IMR-90 (cell line): ENCODE results near the gene SH2B2. TPM values are rescaled to one million over a fixed set of nuclear protein-coding genes. Genes with fewer than 3 reads are reported as not detected.

Experiments
- ATAC-seq: fragments of 200-7000 bp; cut with Tn5 transposase; 2 replicates; pipeline ENCODE4 v1.9.1; 2020; ENCODE audit warnings: low read depth, mild to moderate bottlenecking, moderate library complexity
- BruUV-seq: library from RNA; stranded (reverse); fragments of 400-500 nt; replicated peaks from 2 replicates; lab custom pipeline; 2021; lab: Mats Ljungman, UMichigan
- CTCF ChIA-PET: fragments of 300-600 bp; formaldehyde crosslinking; extraction: SDS; loops from one replicate; lab custom pipeline; 2021; ENCODE audit warnings: antibody characterized with exemption; lab: Yijun Ruan, JAX
- POLR2A ChIA-PET: fragments of 300-600 bp; sonication (Branson Sonifier 250); formaldehyde crosslinking; loops from one replicate; lab custom pipeline; 2022; ENCODE audit warnings: antibody characterized with exemption; ENCODE audit not compliant: unreplicated experiment; lab: Charles Lee
- DNase-seq: peaks from one replicate; pipeline ENCODE4 v3.0.0; 2013
- H2AFZ ChIP-seq: replicated peaks from 2 replicates; pipeline ENCODE3; 2013; ENCODE audit warnings: low read length, mild to moderate bottlenecking; ENCODE audit not compliant: poor library complexity
- H2AK5ac ChIP-seq: 2 replicates; pipeline ENCODE4 v1.6.1; 2013; ENCODE audit warnings: low read depth, low read length, inconsistent platforms
- H2AK9ac ChIP-seq: replicated peaks from 2 replicates; pipeline ENCODE3; 2013; ENCODE audit warnings: mild to moderate bottlenecking, low read depth, low read length, moderate library complexity; ENCODE audit not compliant: poor library complexity
- H2BK120ac ChIP-seq: 2 replicates; pipeline ENCODE4 v1.6.1; 2013; ENCODE audit warnings: low read depth, low read length, inconsistent platforms
- H2BK15ac ChIP-seq: 3 replicates; pipeline ENCODE4 v1.6.1; 2013; ENCODE audit warnings: low read depth, low read length, inconsistent platforms
- H2BK20ac ChIP-seq: 2 replicates; pipeline ENCODE4 v1.6.1; 2013; ENCODE audit warnings: low read depth, mild to moderate bottlenecking, inconsistent platforms, low read length, moderate library complexity
- H2BK5ac ChIP-seq: 2 replicates; pipeline ENCODE4 v1.6.1; 2013; ENCODE audit warnings: mild to moderate bottlenecking, low read depth, low read length, inconsistent platforms; ENCODE audit not compliant: poor library complexity, severe bottlenecking
- H3K14ac ChIP-seq: replicated peaks from 2 replicates; pipeline ENCODE4 v1.6.1; 2013; ENCODE audit warnings: low read depth, low read length, inconsistent platforms
- H3K18ac ChIP-seq: 2 replicates; pipeline ENCODE4 v1.6.1; 2013; ENCODE audit warnings: low read depth, low read length, control low read depth
- H3K23ac ChIP-seq: 2 replicates; pipeline ENCODE4 v1.6.1; 2013; ENCODE audit warnings: low read depth, low read length, inconsistent platforms
- H3K27ac ChIP-seq: 2 replicates; pipeline ENCODE4 v1.5.1; 2013; ENCODE audit warnings: mild to moderate bottlenecking, control low read depth, low read length; ENCODE audit not compliant: insufficient read depth
- H3K27me3 ChIP-seq: 2 replicates; pipeline ENCODE4 v1.6.1; 2013; ENCODE audit warnings: low read length; ENCODE audit not compliant: control insufficient read depth, insufficient read depth
- H3K36me3 ChIP-seq: 2 replicates; pipeline ENCODE4 v1.6.1; 2013; ENCODE audit warnings: low read length, mixed read lengths; ENCODE audit not compliant: control insufficient read depth, insufficient read depth
- H3K4ac ChIP-seq: 2 replicates; pipeline ENCODE4 v1.6.1; 2013; ENCODE audit warnings: low read depth, low read length, inconsistent platforms
- H3K4me1 ChIP-seq: 2 replicates; pipeline ENCODE4 v1.6.1; 2013; ENCODE audit warnings: low read length, mixed read lengths; ENCODE audit not compliant: control insufficient read depth, insufficient read depth
- H3K4me2 ChIP-seq: 2 replicates; pipeline ENCODE4 v1.6.1; 2013; ENCODE audit warnings: low read depth, mild to moderate bottlenecking, control low read depth, low read length, moderate library complexity
- H3K4me3 ChIP-seq: 2 replicates; pipeline ENCODE4 v1.5.1; 2013; ENCODE audit warnings: low read depth, mild to moderate bottlenecking, control low read depth, low read length, moderate library complexity; ENCODE audit not compliant: insufficient read depth
- H3K56ac ChIP-seq: 2 replicates; pipeline ENCODE4 v1.6.1; 2013; ENCODE audit warnings: low read length, inconsistent platforms; ENCODE audit not compliant: insufficient read depth; ENCODE audit errors: extremely low read depth
- H3K79me1 ChIP-seq, 2 experiments: 2 replicates each; pipeline ENCODE4 v1.6.1; 2013; ENCODE audit warnings: low read length in 2 of 2, inconsistent platforms in 1 of 2, low read depth in 1 of 2
- H3K9ac ChIP-seq: 2 replicates; pipeline ENCODE4 v1.6.1; 2013; ENCODE audit warnings: low read depth, low read length, control low read depth
- H3K9me1 ChIP-seq: 2 replicates; pipeline ENCODE4 v1.6.1; 2013; ENCODE audit warnings: low read length, inconsistent platforms; ENCODE audit not compliant: insufficient read depth
- H3K9me3 ChIP-seq: 2 replicates; pipeline ENCODE4 v1.6.1; 2013; ENCODE audit warnings: low read length; ENCODE audit not compliant: control insufficient read depth, insufficient read depth
- H4K20me1 ChIP-seq: 2 replicates; pipeline ENCODE4 v1.6.1; 2013; ENCODE audit warnings: low read length, inconsistent platforms; ENCODE audit not compliant: insufficient read depth
- H4K5ac ChIP-seq: 2 replicates; pipeline ENCODE4 v1.6.1; 2013; ENCODE audit warnings: mild to moderate bottlenecking, low read depth, low read length, control low read depth
- H4K8ac ChIP-seq, 2 experiments: 2 replicates each; pipeline ENCODE4 v1.6.1; 2013; ENCODE audit warnings: low read depth in 2 of 2, low read length in 2 of 2, control low read depth in 1 of 2, inconsistent platforms in 1 of 2
- H4K91ac ChIP-seq: 2 replicates; pipeline ENCODE4 v1.6.1; 2013; ENCODE audit warnings: low read depth, low read length, inconsistent platforms; ENCODE audit not compliant: insufficient read depth
- BHLHE40 ChIP-seq: fragments of 150-350 bp; IDR thresholded peaks from 2 replicates; pipeline ENCODE4 v1.6.1; 2016; ENCODE audit warnings: mild to moderate bottlenecking, low read depth, low read length
- CEBPB ChIP-seq: IDR thresholded peaks from 2 replicates; pipeline ENCODE4 v1.6.1; 2012; ENCODE audit warnings: low read depth, low read length, improper control_type of control experiment
- CHD1 ChIP-seq: IDR thresholded peaks from 2 replicates; pipeline ENCODE4 v1.6.1; 2012; ENCODE audit warnings: low read depth, low read length, improper control_type of control experiment
- CTCF ChIP-seq: conservative IDR thresholded peaks from 2 replicates; pipeline ENCODE4 v1.5.1; 2012; ENCODE audit warnings: mild to moderate bottlenecking, low read depth, low read length, improper control_type of control experiment
- ELK1 ChIP-seq: fragments of 150-350 bp; IDR thresholded peaks from 2 replicates; pipeline ENCODE4 v1.6.1; 2016; ENCODE audit warnings: low read depth, mild to moderate bottlenecking, low read length, moderate library complexity, borderline replicate concordance
- MAFK ChIP-seq: IDR thresholded peaks from 2 replicates; pipeline ENCODE4 v1.6.1; 2012; ENCODE audit warnings: low read depth, low read length, improper control_type of control experiment
- MAZ ChIP-seq: IDR thresholded peaks from 2 replicates; pipeline ENCODE4 v1.6.1; 2012; ENCODE audit warnings: low read depth, mild to moderate bottlenecking, low read length, improper control_type of control experiment, moderate library complexity, borderline replicate concordance
- NFE2L2 ChIP-seq: fragments of 150-350 bp; IDR thresholded peaks from 2 replicates; pipeline ENCODE4 v1.6.1; 2016; ENCODE audit warnings: low read depth, mild to moderate bottlenecking, low read length
- POLR2A ChIP-seq: IDR thresholded peaks from 2 replicates; pipeline ENCODE4 v1.6.1; 2012; ENCODE audit warnings: mild to moderate bottlenecking, low read depth, low read length
- RCOR1 ChIP-seq: IDR thresholded peaks from 2 replicates; pipeline ENCODE4 v1.6.1; 2012; ENCODE audit warnings: mild to moderate bottlenecking, low read length, improper control_type of control experiment; ENCODE audit not compliant: insufficient replicate concordance
- RFX5 ChIP-seq: IDR thresholded peaks from 2 replicates; pipeline ENCODE4 v1.8.0; 2012; ENCODE audit warnings: low read depth, mild to moderate bottlenecking, low read length, moderate library complexity
- SMC3 ChIP-seq: fragments of 150-350 bp; IDR thresholded peaks from 2 replicates; pipeline ENCODE4 v1.6.1; 2016; ENCODE audit warnings: low read depth, mild to moderate bottlenecking, antibody characterized with exemption, low read length, moderate library complexity
- USF2 ChIP-seq: fragments of 150-350 bp; IDR thresholded peaks from 2 replicates; pipeline ENCODE4 v1.6.1; 2017; ENCODE audit warnings: mild to moderate bottlenecking, antibody characterized with exemption, low read length, low read depth
- WGBS, 2 experiments: methylation state at CpG; one replicate each; pipeline versions ENCODE4 v1.1.5 to v1.1.7; 2013; ENCODE audit warnings: missing lambda C conversion rate in 2 of 2; ENCODE audit not compliant: insufficient read length in 1 of 2; ENCODE audit errors: extremely low coverage in 2 of 2; 5-methylcytosine and 5-hydroxymethylcytosine counted together
- dilution Hi-C: fragments of 300-500 bp; cut with HindIII; formaldehyde crosslinking; loops from one replicate; pipeline ENCODE4 v1.14.3; 2018; ENCODE audit warnings: low sequenced_read_pairs; ENCODE audit not compliant: unreplicated experiment
- in situ Hi-C: fragments of 300-500 bp; cut with MboI; formaldehyde crosslinking; loops from 3 replicates; pipeline ENCODE4 v1.14.3; 2019; ENCODE audit warnings: low sequenced_read_pairs, inconsistent platforms, mixed read lengths
- intact Hi-C: fragments of 100-400 bp; cut with micrococcal nuclease; formaldehyde crosslinking; loops from 2 replicates; pipeline ENCODE4 v1.10.0; 2022
- polyA plus RNA-seq, 3 experiments: library from polyadenylated mRNA; depleted of rRNA; stranded (reverse); fragments of >200 nt; gene quantifications; 2 replicates each; pipeline ENCODE4 v1.2.3, GENCODE V29; 2012; ENCODE audit warnings: low replicate concordance in 1 of 3
- total RNA-seq: library from RNA; depleted of rRNA; stranded (reverse); fragments of >200 nt; gene quantifications from 2 replicates; pipeline ENCODE4 v1.2.3, GENCODE V29; 2012

Gene SH2B2
- total and polyA plus RNA-seq, 2 of the 4 experiments (the other 2 are of a cell fraction), result 0.36 to 0.99 TPM

- peak; percentile 28; the same call in 1 of the 2 replicates for TF ChIP-seq BHLHE40
- no peak for TF ChIP-seq RCOR1
Measured at GRCh38 chr7:102306916-102307677, 20.4 kb downstream of the SH2B2 start (continued).

GRCh38 chr7:102310414-102310815 is 23.7 kb downstream of the SH2B2 start:
- POLR2A ChIA-PET, result no interaction called here
- no peak overlapping the region for H3K4me3 ChIP-seq
- no peak overlapping the region for H3K18ac ChIP-seq
- peaks cover 11% of the 10 kb centered on the region for H3K4me1 ChIP-seq
- no peak overlapping the region for H2BK120ac ChIP-seq
- H2AK9ac ChIP-seq, result no peak overlapping the region
- H3K4ac ChIP-seq, result no peak overlapping the region
- no peaks in the 10 kb centered on the region for H3K9me3 ChIP-seq
- CTCF ChIA-PET, result no interaction called here
- no peak for ATAC-seq
- peaks cover 20% of the 10 kb centered on the region for H3K9me1 ChIP-seq
- BruUV-seq, result no TSS peak
- no peak overlapping the region for H2AK5ac ChIP-seq
- no peak overlapping the region for H3K27ac ChIP-seq
- no peak overlapping the region for H3K4me2 ChIP-seq
- no peak overlapping the region for H3K14ac ChIP-seq
- no peak overlapping the region for H2BK15ac ChIP-seq
- no peak overlapping the region for H3K9ac ChIP-seq
- no peak overlapping the region for H4K91ac ChIP-seq
- H3K23ac ChIP-seq, result no peak overlapping the region
- no peak overlapping the region for H4K5ac ChIP-seq
- peaks cover 3% of the 10 kb centered on the region; the same call in 1 of the 2 replicates for H3K36me3 ChIP-seq
- H2BK20ac ChIP-seq, result no peak overlapping the region
- H3K56ac ChIP-seq, result no peak overlapping the region
- H2AFZ ChIP-seq, result no peak overlapping the region
- no peak overlapping the region for H2BK5ac ChIP-seq
- intact Hi-C loops (no loop called here), in situ Hi-C loops (no loop called here), dilution Hi-C loops (no loop called here)
- WGBS, 2 experiments, result 94% methylated on average over 6 of the region's 9 CpGs; no CpG with 5 or more reads in 1 of the 2 experiments
- 0 out of 4 replicates have a peak, but pooled peaks cover 0 to 8% of the 10 kb centered on the region in 2 experiments for H3K79me1 ChIP-seq
- DNase-seq, result no peak
- no peaks in the 10 kb centered on the region for H3K27me3 ChIP-seq
- H4K20me1 ChIP-seq, result no peaks in the 10 kb centered on the region
- H4K8ac ChIP-seq, result no peak overlapping the region
- TF ChIP-seq MAFK, result no peak
- no peak for TF ChIP-seq ELK1
- no peak for TF ChIP-seq CHD1
- no peak for TF ChIP-seq RFX5
- no peak for TF ChIP-seq NFE2L2
- no peak for TF ChIP-seq MAZ
- TF ChIP-seq USF2, result no peak
- TF ChIP-seq CEBPB, result no peak
- TF ChIP-seq CTCF, result no peak
- no peak for TF ChIP-seq SMC3
- no peak for TF ChIP-seq RCOR1
- no peak for TF ChIP-seq POLR2A
